Anterior cingulate cortex (tissue), 58 donors: ENCODE data around the gene PELI3.
A peak's percentile ranks its signal among the peaks of the same experiment; 100 is the strongest.

Experiments used
- DNase-seq, 58 donors: peaks; one replicate each; lab custom pipeline; 2025; lab: John Stamatoyannopoulos, UW

PELI3 gene

GRCh38 chr11:66473167-66473566, 6.5 kb downstream of the PELI3 start:
- no peak for DNase-seq

GRCh38 chr11:66473608-66474515, 7.2 kb downstream of the PELI3 start:
- no peak for DNase-seq

DNA sequence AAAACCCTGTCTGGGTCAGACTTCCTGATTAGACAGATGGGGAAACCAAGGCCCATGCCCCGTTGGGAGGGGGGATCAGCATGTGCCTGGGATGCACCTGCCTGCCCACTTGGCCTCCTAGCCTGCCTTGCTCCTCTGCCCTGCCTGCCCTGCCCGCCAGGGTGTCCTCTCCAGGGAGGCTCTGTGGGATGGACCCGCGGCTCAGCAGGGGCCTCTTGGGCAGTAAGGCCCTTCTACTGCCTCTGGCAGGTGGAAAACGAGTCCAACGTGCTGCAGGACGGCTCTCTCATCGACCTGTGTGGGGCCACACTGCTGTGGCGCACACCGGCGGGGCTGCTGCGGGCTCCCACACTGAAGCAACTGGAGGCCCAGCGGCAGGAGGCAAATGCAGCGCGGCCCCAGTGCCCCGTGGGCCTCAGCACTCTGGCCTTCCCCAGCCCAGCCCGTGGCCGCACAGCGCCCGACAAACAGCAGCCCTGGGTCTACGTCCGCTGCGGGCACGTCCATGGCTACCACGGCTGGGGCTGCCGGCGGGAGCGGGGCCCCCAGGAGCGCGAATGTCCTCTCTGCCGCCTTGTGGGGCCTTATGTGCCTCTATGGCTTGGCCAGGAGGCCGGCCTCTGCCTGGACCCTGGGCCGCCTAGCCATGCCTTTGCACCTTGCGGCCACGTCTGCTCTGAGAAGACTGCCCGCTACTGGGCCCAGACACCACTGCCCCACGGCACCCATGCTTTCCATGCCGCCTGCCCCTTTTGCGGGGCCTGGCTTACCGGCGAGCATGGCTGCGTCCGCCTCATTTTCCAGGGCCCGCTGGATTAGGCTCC, 8.9 kb downstream of the PELI3 start:
- DNase-seq = no peak

DNA sequence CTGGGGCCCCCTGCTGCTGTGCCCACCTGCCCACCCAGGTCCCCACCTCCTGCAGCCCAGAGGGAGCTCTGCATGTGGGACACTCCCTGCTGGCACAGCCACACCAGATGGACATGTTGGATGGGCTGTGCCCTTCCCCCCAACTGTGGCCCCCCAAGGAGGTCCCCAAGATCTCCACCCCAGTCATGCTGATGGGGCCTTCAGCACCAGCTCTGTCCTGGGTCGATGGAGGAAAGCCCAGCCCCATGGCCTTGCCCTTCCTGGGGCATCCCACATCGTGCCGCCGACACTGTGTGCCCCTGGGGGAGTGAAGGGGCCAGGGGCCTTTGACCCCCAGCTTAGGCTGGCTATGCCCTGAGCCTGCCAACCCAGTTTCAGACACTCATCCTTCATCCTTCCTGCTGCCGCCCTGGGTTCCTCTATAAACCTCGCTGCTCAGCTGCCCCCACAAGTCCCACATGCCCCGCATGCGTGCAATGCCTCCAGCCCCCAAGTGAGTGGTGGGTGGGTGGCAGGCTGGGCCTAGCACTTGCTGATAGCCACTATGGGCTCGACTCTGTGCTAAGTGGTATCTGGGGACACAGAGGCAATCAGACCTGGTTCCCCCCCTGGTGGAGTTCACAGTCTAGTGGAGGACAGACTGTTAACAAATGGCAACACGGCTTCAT, 9.6 kb downstream of the PELI3 start:
- no peak for DNase-seq

DNA sequence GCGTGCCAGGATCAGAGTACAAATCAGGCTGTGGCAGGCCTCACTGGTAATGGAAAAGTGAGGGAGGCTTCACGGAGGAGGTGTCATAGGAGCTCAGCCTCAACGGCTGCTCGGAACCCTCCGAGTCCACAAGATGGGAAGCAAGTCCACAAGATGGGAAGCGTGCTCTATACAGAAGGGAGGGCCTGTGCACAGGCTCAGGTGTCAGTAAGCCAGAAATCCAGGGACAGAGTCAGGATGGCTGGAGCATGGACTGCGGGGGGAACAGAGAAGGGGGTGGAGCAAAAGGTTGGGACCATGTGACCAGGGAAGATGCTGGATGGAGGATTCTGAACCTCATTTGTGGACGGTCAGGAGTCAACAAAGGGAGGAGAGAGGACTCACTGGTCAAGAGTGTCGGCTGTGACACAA, 10.1 kb downstream of the PELI3 start:
- DNase-seq = peak in 4 of 58 donors; percentile 10 to 20 (median 15)

DNA sequence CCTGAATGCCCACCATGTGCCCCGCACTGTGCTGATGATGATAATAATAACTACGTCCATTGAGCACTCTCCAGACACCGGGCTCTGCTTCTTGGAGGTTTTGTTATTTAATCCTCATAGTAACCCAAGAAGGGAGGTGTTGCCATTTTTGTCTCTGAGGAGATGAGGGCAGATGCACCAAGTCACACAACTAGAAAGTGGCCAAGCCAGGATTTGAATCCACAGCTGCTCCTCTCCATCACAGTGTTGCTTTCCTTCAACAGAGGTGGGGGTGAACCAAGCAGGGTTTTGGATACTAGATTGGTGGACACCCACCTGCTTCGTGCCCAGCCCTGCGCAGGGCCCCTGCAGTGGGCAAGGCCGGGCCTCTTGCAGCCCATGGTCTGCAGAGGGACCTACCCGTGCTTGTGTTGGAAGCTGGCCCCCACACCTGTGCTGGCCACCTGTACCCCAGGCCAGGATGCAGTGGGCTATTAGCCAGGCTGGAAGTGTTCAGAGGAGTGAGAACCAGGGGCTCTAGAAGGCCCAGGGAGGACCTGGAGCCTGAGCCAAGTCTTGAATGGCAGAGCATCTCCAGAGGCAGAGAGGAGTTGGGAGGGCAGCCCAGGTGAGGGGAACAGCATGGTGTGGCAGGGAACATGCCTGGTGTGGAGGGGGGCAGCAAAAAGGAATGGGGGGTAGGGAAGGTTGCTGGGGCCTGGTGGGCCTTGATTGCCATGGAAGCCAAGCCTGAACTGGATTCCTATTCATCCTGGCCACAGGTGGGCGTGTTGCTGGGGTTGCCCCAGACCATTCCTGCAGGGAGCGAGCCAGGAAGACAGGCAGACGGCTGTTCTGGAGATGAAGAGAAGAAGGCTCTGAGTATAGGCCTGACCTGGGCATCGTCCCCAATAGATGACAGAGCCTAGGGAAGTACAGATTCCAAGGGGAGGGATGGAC, 10.8 kb downstream of the PELI3 start:
- DNase-seq = no peak

DNA sequence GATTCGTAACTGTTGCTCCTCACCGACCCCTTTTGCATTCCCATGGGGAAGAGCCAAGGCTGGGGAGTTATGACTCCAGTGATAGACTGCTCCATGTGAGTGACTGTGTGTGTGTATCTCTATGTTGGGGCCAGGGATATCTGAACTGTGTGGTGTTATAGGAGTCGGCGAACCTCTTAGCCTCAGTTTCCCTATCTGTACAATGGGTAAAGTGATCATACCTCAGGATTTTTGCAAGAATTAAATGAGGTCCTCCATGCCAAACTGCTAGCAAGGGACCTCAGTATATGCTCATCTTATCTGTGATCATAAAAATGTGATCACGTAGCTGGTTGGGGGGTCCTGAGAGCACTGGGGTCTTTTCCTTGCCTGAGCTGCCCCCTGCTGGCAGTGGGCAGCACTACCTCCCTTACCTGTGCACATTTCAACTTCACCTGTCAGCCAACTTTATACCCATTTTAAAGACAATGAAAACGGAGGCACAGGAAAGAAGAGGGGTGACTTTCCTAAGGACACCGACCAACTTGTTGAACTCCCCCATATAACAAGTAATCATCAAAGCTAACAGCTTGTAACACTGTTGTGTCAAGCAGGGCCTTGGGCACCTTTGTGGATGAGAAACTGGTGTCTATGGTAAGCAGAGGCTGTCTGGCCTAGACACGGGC, 12.2 kb downstream of the PELI3 start:
- DNase-seq = peak in 1 of 58 donors; percentile 26

DNA sequence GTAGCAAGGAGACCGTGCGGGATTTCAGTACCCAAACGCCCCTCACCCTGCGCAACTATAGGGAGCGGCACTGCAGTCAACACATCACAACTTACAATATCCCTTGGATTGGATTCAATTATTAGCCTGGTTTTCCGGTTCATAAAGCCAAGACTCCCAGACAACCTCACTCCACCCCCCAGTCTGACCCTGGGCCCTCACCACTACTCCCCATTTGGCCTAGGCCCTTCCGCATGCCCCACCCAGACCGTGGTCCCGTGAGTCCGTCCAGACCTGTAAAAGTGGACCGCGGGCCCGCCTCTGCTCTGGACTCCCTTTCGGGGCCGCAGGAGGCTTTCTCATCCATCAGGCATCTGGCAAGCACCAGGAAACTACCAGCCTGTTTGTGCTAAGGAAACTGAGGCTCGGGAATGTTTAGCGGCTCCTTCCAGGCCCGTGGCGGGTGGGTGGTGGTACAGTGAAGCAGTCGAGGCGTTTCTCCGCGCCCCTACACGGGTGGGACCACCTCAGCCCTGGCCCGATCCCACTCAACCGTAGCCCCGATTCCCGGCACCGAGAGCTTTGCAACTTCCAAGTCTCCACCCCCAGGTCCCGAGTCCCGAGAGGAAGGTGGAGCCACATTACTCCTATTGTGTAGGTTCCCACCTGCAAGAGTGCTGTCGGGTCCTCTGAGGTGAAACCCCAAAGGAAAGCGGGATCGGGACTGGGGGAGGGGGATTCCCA, 12.8 kb downstream of the PELI3 start:
- DNase-seq = peak in 14 of 58 donors; percentile 22 to 73 (median 57)

DNA sequence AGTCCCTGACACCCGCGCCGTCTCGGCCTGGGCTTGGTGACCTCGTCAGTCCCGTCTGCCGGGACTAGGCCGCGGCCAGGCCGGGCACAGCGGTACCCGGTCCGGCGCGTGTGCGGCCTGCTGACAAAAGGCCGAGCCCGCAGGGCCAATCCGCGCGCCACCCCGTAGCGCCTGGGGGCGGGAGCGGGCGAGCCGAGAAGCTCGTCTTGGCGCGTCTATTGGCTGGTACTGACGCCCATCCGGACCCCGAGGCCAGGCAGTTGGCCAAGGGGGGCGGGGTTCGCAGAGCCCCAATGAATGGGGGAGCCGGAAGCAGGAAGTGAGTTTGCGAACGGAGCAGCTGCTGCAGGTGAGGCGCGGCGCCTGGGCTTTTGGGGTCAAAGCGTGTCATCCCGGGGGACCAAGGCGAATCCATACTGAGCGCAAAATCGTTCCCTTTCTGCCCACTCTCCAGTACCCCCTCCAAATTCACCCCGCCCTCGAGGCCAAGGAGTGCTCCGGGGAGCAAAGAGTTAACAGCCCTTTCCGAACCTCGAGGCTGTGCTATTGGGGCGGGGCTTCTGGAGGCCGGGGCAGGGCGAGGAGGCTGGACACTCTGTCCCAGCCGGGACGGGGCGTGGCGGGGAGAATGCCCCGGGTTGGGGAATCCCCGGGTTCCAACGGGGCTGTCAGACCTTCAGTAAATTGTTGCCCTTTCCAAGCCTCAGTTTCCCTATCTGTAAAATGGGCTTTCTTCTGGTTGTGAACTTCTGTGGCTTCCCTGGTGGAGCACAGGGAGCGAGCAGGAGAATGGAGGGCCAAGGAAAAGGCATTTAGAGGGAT, 13.6 kb downstream of the PELI3 start, which contains the start of gene DPP3:
Gene DPP3 (plus strand): TSS at position 318 of the 822 bp plus-strand sequence. CDS start 1,767 bp downstream, outside the sequence.
- DNase-seq = peak; percentile 58 to 98 (median 95)

- DNase-seq = no peak
These were observed 18.2 kb downstream of the PELI3 start for GRCh38 chr11:66484806-66485380.

DNA sequence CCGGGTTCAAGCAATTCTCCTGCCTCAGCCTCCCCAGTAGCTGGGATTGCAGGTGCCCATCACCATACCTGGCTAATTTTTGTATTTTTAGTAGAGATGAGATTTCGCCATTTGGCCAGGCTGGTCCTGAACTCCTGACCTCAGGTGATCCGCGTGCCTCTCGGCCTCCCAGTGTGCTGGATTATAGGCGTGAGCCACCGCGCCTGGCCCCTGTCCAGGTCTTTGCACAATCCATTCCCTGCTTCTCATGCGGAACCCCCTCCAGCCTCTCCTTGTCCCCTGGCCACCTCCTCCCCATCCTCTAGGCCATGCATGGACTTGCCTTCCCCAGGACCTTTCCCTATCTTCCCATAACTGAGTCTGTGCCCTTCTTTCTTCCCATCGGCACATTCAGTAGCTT, 22.3 kb downstream of the PELI3 start:
- no peak for DNase-seq

DNA sequence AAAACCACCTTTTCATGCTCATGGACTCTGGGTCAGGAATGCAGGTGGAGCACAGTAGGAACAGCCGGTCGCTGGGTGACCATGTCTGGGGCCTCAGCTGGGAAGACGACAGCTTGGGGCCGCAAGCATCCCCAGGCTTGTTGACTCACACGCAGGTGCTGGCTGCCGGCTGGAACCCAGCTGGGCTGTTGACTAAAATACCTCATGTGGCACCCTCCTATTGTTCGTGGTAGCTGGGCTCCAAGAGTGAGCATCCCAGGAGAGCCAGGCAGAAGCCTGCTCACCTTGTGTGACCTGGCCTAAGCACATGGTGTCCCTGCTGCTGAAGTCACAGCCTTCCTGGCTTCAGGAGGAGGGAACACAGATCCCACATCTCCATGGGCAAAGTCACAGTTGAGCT, 22.9 kb downstream of the PELI3 start:
- no peak for DNase-seq

GRCh38 chr11:66491315-66491935, 24.7 kb downstream of the PELI3 start:
- no peak for DNase-seq

- no peak for DNase-seq
These were observed 25.6 kb downstream of the PELI3 start for GRCh38 chr11:66492161-66492865.

DNA sequence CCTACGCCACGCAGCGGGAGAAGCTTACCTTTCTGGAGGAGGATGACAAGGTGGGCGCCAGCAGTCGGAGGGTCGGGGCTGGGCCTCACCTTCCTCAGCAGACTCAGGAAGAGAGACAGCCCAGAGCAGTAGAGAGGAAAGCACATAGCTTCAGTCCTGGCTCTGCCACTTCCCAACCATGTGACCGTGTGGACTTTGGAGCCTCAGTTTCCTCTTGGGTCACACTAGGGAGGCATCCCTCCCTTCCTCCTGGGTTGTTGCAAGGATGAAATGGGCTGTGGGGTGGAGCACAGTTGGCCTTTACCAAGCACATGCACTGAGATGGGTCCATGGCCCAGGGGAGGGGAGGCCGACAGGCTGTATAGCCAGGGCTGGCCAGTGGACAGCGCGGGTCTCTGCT, 26.4 kb downstream of the PELI3 start:
- no peak for DNase-seq

- no peak for DNase-seq
These were observed 27.8 kb downstream of the PELI3 start for GRCh38 chr11:66494458-66494857.
